Kidney capillary endothelial cell (primary cell): ENCODE measurements around the gene TBX20.

Experiments used
- DNase-seq: peaks from one replicate; pipeline ENCODE4 v3.0.0-alpha.2; 2018; ENCODE audit warnings: low spot score

Gene TBX20

DNA sequence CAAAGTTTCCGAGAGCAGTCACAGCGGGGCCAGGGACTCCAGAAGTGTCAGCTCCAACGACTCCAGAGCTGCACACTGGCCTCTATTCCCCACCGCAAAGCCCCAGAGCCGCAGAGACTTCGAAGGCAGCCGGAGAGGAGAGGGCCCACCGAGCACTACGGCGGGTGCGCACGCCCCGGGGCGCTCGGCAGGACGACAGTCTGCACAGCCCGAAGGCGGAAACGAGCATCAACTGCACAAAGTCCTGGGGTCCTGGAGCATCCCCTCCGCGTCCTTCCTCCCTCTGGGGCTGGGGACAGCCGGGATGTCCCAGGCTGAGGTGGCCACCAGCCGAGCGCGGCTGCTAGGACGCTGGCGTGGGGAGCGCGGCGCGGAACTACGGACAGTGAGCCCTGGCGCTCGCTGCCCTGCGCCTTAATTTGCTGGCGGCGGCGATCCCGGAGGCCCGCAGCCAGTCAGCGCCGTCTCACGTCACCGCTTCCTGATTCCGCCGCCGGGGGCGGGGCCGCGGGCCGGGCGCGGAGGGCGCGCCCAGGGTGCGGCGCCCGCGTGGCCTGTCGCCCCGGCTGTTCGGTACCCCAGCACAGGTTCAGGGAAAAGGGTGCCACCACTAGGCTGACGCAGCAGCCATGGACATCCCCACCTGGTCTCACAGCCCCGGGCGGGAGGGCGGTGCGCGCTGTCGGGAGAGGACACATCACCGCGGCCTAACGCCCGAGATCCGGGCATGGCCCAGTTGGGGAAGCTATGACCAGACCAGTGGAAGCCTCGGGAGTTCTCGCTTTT lies at the start of gene TBX20:
Gene TBX20 (minus strand): TSS at position 391 of the 786 bp plus-strand sequence. CDS start 480 bp downstream, outside the sequence.
- no peak for DNase-seq

DNA sequence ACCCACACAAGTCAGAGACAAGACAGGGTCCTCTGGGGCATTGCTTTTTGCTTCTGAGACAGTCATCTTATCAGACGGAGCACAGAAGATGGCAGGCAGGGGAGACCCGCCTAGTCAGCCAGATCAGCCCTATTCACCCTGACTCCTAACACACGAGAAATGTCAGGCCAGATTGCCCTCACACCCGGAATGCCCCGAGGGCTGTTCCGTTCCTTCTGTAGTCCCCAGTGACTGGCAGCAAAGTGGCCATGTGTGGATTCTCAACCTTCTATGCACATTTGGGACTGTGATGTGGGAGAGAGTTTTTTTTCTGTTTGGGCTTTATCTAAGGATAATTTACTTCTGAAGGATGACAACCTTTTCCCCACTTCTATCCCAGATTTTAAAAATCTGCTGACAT lies 35.5 kb upstream of the TBX20 start:
- no peak for DNase-seq

- no peak for DNase-seq
Measured at GRCh38 chr7:35286986-35287385, 33.1 kb upstream of the TBX20 start.

GRCh38 chr7:35286422-35286821 lies 32.5 kb upstream of the TBX20 start:
- DNase-seq = no peak

DNA sequence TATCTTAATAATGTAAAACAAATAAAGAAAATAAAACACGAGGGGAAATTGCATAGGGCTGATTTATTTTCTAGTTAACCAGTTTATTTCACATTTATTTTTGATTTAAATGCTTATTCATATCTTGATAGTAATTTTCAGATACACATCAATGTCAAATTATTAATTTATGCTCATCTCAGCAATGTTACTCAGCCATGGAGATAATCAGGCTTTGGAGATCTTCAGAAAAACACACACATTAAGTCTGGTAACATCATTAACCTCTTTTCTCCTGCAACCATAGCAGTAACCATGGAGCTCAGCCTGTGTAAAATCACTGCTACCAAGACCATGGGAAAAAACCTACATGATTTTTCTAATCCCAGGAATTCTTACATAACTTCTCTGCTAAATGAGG lies 31.9 kb upstream of the TBX20 start:
- no peak for DNase-seq

GRCh38 chr7:35280902-35281301 lies 27.0 kb upstream of the TBX20 start:
- no peak for DNase-seq

DNA sequence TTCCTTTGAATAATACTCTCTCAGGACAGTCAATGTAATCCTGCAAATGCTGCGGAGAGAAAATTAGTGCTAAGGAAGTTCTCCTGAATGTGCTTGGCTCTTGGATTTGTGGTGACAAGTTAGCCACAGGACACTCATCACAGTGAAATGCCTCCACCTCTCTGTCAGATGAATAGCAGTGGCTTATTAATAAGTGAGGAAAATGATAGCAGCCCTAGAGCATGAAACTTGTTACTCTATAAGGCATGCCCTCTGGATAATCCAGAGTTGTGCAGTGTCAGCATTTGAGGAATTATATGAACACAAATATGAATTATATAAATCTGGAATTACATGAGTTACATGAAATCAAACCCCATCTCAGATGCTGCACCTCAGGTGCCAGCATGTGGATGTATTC lies 23.5 kb upstream of the TBX20 start:
- no peak for DNase-seq

GRCh38 chr7:35272246-35272645 lies 18.3 kb upstream of the TBX20 start:
- DNase-seq = no peak

GRCh38 chr7:35268953-35269352 lies 15.1 kb upstream of the TBX20 start:
- DNase-seq = no peak

GRCh38 chr7:35267411-35267810 lies 13.5 kb upstream of the TBX20 start:
- no peak for DNase-seq

DNA sequence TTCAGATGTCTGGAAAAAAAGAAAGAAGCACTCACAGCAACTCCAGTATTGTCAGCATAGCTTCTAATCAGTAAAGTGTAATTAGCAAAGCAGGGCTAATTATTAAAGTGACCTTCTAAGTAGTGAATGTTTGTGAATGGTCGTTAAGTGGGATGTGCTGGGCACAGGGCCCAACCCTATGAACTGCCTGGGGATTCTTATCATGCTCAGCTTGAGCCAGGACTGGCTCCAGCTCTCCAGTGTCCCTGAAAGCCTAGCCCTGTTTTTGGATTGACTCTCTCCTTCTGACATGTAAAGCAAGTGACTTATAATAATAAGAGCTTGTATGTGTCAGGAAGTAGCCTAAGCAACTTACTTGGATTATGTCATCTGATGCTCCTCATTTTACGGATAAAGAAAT lies 9.5 kb upstream of the TBX20 start:
- DNase-seq = no peak

DNA sequence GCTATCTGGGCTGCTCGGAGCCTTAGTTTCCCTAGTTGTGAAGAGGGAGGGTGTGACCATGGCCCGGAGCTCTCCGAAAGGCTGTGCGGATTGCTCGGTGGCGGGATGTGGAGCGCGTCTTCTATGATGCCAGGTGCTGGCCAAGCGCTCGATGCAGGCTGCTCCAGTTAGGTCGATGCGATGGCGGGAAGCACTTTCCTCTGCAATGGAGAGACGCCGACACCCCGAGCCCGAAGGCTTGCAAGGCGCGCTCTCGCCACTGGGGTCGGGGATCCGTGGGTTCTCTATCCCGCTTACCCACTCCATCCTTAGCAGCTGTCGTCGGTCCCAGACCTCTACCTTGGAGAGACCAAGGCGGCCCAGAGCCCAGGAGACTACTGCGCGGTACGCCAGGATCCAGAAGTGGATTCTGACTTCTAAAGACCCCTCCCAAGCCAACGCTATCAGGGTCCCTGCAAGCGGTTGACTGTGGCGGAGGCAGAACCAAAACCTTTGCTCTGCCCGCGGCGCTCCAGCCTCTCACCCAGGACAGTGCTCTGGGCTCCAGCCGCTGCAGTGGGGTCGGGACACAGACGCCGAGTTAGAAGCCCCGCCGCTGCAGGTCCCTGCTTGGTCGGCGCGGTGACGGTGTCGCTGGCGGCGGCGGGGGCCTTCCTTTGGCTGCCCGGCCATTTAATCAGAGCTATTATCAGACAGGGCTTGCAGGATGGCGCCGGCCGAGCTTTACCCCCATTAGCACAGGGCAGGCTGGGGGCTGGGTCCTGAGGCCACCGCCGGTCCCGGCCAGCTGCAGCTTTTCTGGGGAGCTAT lies 7.8 kb upstream of the TBX20 start:
- DNase-seq = no peak

DNA sequence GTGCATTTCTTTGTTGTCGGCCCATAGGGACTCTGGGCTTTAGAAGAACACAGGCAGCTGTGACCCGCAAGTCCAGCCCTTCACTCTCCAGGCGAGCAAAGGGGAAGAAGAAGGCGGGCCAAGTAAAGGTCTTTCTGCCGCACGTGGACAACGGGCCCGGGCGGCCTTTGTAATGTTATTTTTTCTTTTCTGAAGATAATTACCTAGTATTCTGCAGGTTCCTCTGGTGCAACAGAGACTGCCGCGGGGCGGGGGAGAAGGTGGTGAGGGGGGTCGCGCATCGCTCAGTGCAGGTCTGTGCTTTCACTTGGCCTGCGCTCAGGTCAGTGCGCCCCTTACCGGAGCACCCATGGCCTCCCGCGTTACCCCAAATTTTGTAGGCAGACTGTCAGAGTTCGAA lies 7.1 kb upstream of the TBX20 start:
- no peak for DNase-seq

- no peak for DNase-seq
Measured at GRCh38 chr7:35260246-35260645, 6.3 kb upstream of the TBX20 start.

DNA sequence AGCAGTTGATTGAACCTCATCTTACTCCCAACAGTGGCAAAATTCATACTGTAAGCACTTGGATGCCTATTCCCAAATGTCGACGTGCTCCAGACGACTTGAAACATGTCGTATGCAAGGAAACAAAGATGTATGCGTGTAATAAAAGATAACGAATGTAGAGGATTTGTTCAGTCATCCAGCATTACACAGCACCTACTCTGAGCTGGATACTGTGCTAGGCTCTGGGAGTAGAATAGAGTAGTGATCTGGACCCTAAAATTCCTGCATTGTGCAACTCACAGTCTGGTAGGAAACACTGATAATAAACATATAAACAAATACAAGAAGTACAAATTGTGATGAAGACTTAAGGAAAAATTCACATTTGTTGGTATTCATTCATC lies 5.6 kb upstream of the TBX20 start:
- DNase-seq = no peak

DNA sequence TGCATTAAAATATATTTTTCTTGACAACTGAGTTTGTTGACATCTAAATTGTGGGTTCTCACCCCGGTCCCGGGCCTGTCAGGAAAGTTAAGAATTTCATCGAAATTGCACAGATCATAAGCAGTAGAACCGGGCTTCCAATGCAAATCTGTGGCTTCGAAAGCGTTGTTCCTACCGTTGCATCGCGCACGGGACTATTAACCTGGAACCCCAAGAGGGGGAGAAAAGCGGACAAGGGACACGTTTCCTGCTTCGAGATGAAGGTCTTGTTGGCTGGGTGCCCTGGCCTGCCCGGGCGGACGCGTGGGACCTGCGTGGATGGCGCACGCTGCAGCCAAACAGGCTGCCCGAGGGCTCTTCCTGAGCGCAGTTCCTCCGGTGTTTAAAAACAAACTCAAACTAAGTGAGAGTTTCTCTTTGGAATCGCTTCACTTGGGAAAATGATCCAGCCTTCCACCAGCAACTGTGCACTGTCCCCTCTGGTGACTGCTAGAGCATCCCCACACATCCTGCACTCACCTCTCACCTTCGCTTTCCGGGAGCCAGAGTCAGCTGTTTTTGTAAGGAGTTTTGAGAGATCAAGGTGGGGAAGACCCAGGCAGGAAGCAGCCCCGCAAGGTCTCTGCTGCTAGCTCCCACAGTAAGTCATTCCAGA lies 5.1 kb upstream of the TBX20 start:
- no peak for DNase-seq

DNA sequence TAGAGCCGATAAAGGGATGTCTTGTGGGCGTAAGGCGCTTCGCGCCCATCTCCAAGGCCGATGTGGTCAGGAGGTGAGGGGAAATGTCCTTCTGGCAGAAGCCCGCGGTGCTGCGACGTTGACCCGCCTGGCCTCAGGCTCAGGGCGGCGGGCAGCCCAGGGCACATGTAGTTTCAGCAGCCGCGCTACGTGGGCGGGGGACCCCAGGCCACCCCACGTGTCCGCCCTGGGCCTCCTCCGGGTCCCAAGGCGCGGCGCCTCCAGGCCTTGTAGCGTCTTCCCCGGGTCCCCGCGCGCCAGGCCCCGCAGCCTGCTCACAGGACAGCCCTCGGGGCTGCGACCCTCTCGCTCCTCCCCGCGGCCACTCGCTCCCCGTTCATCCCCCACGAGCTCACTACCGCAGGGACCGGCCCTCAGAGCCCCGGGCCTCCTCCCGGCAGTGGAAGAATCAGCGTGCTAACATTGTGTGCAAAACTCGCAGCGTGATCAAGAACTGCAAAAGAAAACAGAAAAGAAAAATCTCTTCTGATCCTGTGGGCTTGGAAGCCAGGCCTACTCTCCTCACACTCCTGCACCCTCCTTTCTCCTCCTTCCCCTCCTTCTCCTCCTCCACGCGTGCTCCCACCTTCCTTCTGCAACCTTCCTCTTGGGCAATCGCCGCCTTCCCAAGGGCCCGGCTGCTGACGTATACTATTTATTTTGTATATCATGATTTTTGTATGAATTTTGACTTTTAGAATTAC lies 4.4 kb upstream of the TBX20 start:
- DNase-seq = no peak

DNA sequence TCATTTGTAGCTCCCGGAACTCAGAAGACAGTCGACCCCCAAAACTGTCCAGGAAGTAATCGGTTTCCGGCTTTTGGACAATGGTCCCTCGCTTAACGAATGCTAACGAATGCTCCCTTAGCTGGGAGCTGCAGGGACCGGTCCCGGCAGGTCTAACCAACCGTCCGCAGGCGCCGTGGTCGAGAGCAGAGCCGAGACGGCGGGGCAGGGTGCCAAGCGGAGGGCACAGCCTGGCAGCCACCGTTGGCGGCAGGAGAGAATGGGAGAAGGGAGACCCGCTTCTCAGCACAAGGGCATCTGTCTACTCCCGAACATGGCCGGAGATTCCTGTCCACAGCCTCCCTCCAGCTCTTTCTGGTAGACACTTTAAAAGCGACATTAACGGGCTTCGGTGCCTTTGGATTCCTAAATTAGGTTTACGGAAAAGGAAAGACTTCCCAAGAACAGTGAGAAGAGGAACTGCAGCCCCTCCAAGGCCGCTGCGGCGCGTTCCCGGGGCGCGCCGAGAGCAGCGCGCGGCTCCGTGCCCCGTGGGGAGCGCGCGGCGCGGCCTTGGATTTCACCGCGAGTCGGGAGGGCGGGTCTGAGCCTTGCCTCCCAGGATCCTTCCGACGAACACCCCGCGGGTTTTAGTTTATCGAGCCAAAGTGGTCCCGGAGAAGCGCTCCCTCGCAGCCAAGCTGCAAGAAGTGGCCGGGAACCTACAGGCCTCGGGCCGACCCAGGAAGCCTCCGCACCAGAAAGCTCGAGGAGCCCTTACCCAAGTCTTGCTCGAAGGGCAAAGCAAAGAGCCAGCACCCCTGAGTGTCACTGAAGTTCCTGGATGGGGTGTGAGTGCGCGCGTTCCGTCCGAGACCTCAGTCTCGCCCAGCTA lies 3.6 kb upstream of the TBX20 start:
- no peak for DNase-seq

- no peak for DNase-seq
Measured at GRCh38 chr7:35256256-35257175, 2.6 kb upstream of the TBX20 start.
